Heart right ventricle (tissue), 16 donors: ENCODE data around the gene ZYG11A. TPM values are rescaled to one million over a fixed set of nuclear protein-coding genes. Genes with fewer than 3 reads are reported as not detected.
"Not testable (repeated sequence)": the region's sequence is repeated elsewhere in the genome, so short reads cannot be mapped to it uniquely, and the experiment has no call there.

ENCODE experiments used
- ATAC-seq, 8 donors: fragments of 200-7000 bp; cut with Tn5 transposase; one replicate each; pipeline ENCODE4 v1.9.1; 2020; ENCODE audit warnings: mild to moderate bottlenecking in 8 of 8, moderate library complexity in 8 of 8, moderate number of reproducible peaks in 1 of 8
- DNase-seq, 2 donors: peaks; one replicate each; pipeline ENCODE4 v3.0.0-alpha.2; 2020
- H3K27ac ChIP-seq, 10 donors: fragments of 200-600 bp; sonication (generic) in 2 of 10; one replicate each; pipeline versions ENCODE4 v1.5.0 to v1.8.0; 2020 to 2022; ENCODE audit warnings: mild to moderate bottlenecking in 3 of 10
- H3K27me3 ChIP-seq, 7 donors: fragments of 200-600 bp; one replicate each; pipeline ENCODE4 v1.8.0; 2021 to 2022; ENCODE audit warnings: mild to moderate bottlenecking in 2 of 7
- H3K36me3 ChIP-seq, 9 donors: fragments of 200-600 bp; sonication (generic) in 1 of 9; one replicate each; pipeline versions ENCODE4 v1.5.0 to v1.8.0; 2020 to 2022; ENCODE audit warnings: mild to moderate bottlenecking in 2 of 9
- H3K4me1 ChIP-seq, 9 donors: fragments of 200-600 bp; sonication (generic) in 1 of 9; one replicate each; pipeline versions ENCODE4 v1.5.0 to v1.8.0; 2020 to 2022; ENCODE audit warnings: mild to moderate bottlenecking in 4 of 9
- H3K4me3 ChIP-seq, 10 donors: fragments of 200-600 bp; sonication (generic) in 2 of 10; one replicate each; pipeline versions ENCODE4 v1.5.0 to v1.8.0; 2020 to 2022; ENCODE audit warnings: mild to moderate bottlenecking in 7 of 10, moderate library complexity in 2 of 10
- H3K9me3 ChIP-seq, 11 donors: fragments of 200-600 bp in 10 of 11; sonication (generic) in 2 of 11; one replicate each; pipeline versions ENCODE4 v1.5.0 to v1.8.0; 2013 to 2022; ENCODE audit warnings: mild to moderate bottlenecking in 2 of 11, control low read depth in 1 of 11, moderate library complexity in 1 of 11
- WGBS, 2 donors: extraction: QIAGEN DNeasy Blood & Tissue Kit; methylation state at CpG; one replicate each; pipeline ENCODE4 v1.1.7; 2013; ENCODE audit warnings: inconsistent platforms in 1 of 2; 5-methylcytosine and 5-hydroxymethylcytosine counted together
- intact Hi-C, 10 donors: fragments of 100-400 bp; cut with DNase I; formaldehyde crosslinking; loops; one replicate each; pipeline versions ENCODE4 v1.11.1 to v1.14.2; 2022
- polyA plus RNA-seq, 2 donors: library from polyadenylated mRNA; stranded (reverse); fragments of 200-250 nt; gene quantifications; one replicate each; pipeline ENCODE4 v1.2.3, GENCODE V29; 2013
- total RNA-seq, 10 donors: library from RNA; stranded (reverse); fragmentation: NEBNext Ultra II Directional in 3 of 10; extraction: Animal tissue kit (Norgen Biotek cat#: 25700) in 3 of 10; gene quantifications; one replicate each; pipeline versions ENCODE4 v1.2.1 to v1.2.4, GENCODE V29; 2021 to 2023
- TF ChIP-seq, protein P1 (sequence below), 9 donors: fragments of 200-600 bp; sonication (generic) in 2 of 9; IDR thresholded peaks; one replicate each; pipeline versions ENCODE4 v1.5.0 to v1.8.0; 2021 to 2022; ENCODE audit warnings: antibody characterized with exemption in 9 of 9, mild to moderate bottlenecking in 5 of 9, moderate library complexity in 1 of 9
- donor health status: Arrhythmogenic right ventricular cardiomyopathy.
- donor health status: ischemic (EF 13 %, LVEDD 7.1; RV severe dilation, severe dysfunction).
- donor health status: healthy with polysubstance abuse.
- donor health status: DM: no; HTN: yes; CAD: no.
- donor health status: DM: no; HTN: no; CAD: no.
- donor health status: ischemic (EF 25% LVEDD 6.9; RV normal size, moderate dysfunction).
- donor health status: ischemic (EF 25% LVEDD 5.7; RV mildly dilated, moderate dysfunction).
- donor health status: healthy.
- donor health status: DM: yes; HTN: yes; CAD: no.
- donor health status: Ischemic cardiomyopathy.
- donor health status: ischemic (EF 35%, LVEDD 5.7; RV mildly dilated, moderate dysfunction).
- donor health status: nonischemic (EF 11% LVEDD 7.7; RV severe dilation, severe dysfunction).
- donor health status: DM: yes; HTN: yes; CAD: no.
- donor health status: PGD.
- donor health status: ischemic (EF 29% LVEDD 5.4; RV normal size, mild dysfunction).
- donor health status: nonischemic (EF 23%, LVEDD 6.1; RV moderate dilation, normal function).

ZYG11A gene
- total and polyA plus RNA-seq, 12 donors: 0.07 TPM; not detected in 11

DNA sequence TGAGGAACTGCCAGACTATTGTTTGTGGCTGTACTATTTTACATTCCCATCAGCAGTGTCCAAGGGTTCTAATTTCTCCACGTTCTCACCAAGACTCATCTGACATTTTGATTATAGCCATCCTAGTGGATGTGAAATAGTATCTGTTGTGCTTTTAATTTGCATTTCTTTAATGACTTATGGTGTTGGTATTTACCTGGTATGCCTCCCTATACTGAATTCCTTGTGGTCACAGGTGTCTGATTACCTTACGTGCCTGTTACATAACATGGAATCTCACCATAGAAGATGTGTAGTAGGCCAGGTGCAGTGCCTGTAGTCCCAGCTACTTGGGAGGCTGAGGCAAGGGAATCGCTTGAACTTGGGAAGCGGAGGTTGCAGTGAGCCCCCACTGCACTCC is 13.5 kb downstream of the ZYG11A start:
- TF ChIP-seq, protein P1, sequence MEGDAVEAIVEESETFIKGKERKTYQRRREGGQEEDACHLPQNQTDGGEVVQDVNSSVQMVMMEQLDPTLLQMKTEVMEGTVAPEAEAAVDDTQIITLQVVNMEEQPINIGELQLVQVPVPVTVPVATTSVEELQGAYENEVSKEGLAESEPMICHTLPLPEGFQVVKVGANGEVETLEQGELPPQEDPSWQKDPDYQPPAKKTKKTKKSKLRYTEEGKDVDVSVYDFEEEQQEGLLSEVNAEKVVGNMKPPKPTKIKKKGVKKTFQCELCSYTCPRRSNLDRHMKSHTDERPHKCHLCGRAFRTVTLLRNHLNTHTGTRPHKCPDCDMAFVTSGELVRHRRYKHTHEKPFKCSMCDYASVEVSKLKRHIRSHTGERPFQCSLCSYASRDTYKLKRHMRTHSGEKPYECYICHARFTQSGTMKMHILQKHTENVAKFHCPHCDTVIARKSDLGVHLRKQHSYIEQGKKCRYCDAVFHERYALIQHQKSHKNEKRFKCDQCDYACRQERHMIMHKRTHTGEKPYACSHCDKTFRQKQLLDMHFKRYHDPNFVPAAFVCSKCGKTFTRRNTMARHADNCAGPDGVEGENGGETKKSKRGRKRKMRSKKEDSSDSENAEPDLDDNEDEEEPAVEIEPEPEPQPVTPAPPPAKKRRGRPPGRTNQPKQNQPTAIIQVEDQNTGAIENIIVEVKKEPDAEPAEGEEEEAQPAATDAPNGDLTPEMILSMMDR (IDR thresholded peaks at IDR 0.05): no peak
- Histone ChIP-seq H3K27ac (no peak overlapping the region), H3K27me3 (peaks cover 0 to 6% (median 0%) of the 10 kb centered on the region in 7 donors), H3K4me3 (no peak overlapping the region), H3K36me3 (no peaks in the 10 kb centered on the region), H3K4me1 (no peaks in the 10 kb centered on the region), H3K9me3 (no peaks in the 10 kb centered on the region)
- WGBS, 2 donors: 88 to 92% methylated on average over 4 of the region's 4 CpGs
- intact Hi-C loops: no loop called here
- DNase-seq (no peak), ATAC-seq (no peak)

DNA sequence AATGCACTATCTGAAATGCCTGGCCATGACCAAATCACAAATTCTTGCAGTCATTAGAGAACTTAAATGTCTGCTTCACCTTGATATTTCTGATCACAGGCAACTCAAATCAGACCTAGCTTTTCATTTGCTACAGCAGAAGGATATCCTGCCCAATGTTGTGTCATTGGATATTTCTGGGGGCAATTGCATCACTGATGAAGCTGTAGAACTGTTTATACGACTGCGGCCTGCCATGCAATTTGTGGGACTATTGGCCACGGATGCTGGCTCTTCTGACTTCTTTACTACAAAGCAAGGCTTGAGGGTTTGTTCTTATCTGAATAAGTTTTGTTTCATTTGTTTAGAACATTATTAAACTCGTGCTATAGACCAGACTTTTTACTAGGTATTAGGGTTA is 14.9 kb downstream of the ZYG11A start:
- intact Hi-C loops: no loop called here
- peaks cover 0 to 6% (median 0%) of the 10 kb centered on the region in 7 donors for H3K27me3 ChIP-seq
- ATAC-seq (no peak), DNase-seq (no peak)
- H3K4me1 ChIP-seq: no peaks in the 10 kb centered on the region
- H3K27ac ChIP-seq: no peak overlapping the region
- TF ChIP-seq, protein P1 (IDR thresholded peaks at IDR 0.05): no peak
- H3K36me3 ChIP-seq: no peaks in the 10 kb centered on the region
- H3K9me3 ChIP-seq: no peaks in the 10 kb centered on the region
- 79 to 87% methylated on average over 4 of the region's 4 CpGs for WGBS, 2 donors
- H3K4me3 ChIP-seq: no peak overlapping the region

DNA sequence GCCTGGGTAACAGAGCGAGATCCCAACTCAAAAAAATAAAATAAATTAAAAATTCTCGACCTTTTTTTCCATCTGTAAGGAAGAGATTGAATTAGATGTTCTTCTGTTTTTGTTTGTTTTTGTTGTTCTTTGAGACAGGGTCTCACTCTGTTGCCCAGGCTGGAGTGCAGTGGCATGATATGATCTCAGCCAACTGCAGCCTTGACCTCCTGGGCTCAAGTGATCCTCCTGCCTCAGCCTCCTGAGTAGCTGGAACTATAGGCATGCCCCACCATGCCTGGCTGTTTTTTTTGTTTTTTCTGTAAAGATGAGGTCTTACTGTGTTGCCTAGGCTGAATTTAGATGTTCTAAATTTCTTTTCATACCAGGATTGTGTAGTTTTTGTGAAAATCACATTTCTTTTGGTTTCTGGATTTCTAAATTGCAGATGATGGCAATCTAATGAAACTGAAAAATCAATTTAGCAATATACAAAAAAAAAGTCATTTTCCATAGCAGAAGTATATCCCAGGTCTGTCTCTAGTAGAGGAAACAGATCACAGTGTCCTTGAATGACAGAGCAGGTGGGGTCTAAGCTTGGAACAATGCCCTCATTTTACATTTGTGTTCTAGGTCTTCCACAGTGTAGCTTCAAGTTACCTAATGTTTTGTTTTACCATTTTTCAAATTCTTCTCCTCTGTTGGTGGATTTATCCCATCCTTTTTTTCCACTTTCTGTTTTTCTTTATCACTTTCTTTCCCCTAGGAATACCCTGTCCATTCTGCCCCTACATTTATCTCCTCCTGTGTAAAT is 20.3 kb downstream of the ZYG11A start:
- intact Hi-C loops: no loop called here
- Histone ChIP-seq H3K36me3 (no peaks in the 10 kb centered on the region), H3K9me3 (no peaks in the 10 kb centered on the region), H3K27ac (no peak overlapping the region), H3K4me1 (no peaks in the 10 kb centered on the region), H3K27me3 (no peaks in the 10 kb centered on the region), H3K4me3 (no peak overlapping the region)
- WGBS, 2 donors: 46 to 80% methylated on average over 2 of the region's 2 CpGs
- DNase-seq: no peak
- TF ChIP-seq, protein P1 (IDR thresholded peaks at IDR 0.05): no peak
- no peak for ATAC-seq

DNA sequence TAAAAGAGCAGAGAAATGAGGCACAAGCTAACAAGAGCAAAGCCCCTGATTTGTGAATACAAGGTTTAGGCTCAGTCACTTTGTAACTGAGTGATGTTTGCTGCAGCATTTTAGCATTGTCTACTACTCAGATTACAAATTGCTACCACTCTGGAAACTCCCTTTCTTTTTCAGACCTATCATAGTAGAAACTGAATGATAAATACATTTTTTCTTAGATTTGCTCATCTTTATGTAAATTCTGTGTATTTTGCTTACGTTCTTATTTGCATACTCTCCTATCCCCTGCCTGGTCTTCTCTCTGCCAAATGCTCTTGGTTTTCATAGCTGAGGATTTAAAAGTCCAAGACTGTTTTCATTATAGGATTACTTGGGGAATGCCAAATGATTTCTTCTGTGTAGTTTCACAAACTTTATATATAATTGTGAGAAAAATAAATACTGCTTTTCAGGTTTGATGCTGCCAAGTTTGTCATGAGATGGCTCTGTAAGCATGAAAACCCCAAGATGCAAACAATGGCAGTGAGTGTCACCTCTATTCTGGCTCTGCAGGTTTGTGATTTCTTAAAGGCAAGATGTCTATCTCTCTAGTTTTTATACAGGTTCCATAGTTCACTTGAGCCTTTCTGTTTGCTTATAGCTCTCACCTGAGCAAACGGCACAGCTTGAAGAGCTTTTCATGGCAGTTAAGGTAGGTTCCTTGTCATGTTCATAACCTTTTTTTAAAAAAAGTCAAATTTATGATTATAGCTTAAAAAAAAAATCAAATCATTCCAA is 24.7 kb downstream of the ZYG11A start:
- Histone ChIP-seq H3K27me3 (peaks cover 0 to 5% (median 0%) of the 10 kb centered on the region in 7 donors), H3K9me3 (no peaks in the 10 kb centered on the region), H3K4me1 (no peaks in the 10 kb centered on the region), H3K27ac (no peak overlapping the region), H3K4me3 (no peak overlapping the region), H3K36me3 (no peaks in the 10 kb centered on the region)
- TF ChIP-seq, protein P1 (IDR thresholded peaks at IDR 0.05): no peak
- ATAC-seq: no peak
- WGBS, 2 donors: 83 to 94% methylated on average over 2 of the region's 2 CpGs
- intact Hi-C loops: no loop called here
- DNase-seq: no peak

DNA sequence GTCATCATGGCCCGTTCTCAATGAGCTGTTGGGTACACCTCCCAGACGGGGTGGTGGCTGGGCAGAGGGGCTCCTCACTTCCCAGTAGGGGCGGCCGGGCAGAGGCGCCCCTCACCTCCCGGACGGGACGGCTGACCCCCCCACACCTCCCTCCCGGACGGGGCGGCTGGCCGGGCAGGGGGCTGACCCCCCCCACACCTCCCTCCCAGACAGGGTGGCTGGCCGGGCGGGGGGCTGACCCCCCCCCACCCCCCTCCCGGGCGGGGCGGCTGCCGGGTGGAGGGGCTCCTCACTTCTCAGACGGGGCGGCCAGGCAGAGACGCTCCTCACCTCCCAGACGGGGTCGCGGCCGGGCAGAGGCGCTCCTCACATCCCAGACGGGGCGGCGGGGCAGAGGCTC is 27.2 kb downstream of the ZYG11A start:
- H3K4me1 ChIP-seq, H3K27ac ChIP-seq, ATAC-seq, H3K9me3 ChIP-seq, intact Hi-C loops, H3K4me3 ChIP-seq, DNase-seq, H3K27me3 ChIP-seq, H3K36me3 ChIP-seq: not testable (repeated sequence)
- 96% methylated on average over 21 to 26 of the region's 29 CpGs for WGBS, 2 donors
